ENCODE measurements around the gene PEX26. TPM values are rescaled to one million over a fixed set of nuclear protein-coding genes. Genes with fewer than 3 reads are reported as not detected.

The PEX26 gene
- polyA plus RNA-seq, 1 donor from 2014 or later = 30.2 TPM

- no peak overlapping the region for H3K4me2 ChIP-seq (ENCODE audit: low read length)
- no peak overlapping the region for H3K27ac ChIP-seq (ENCODE audit: low read length)
- TF ChIP-seq SMC3 (conservative IDR thresholded peaks at IDR 0.05; ENCODE audit: poor library complexity) (no peak), POLR2AphosphoS5 (IDR thresholded peaks at IDR 0.05) (no peak), MXI1 (conservative IDR thresholded peaks at IDR 0.05; ENCODE audit: poor library complexity, severe bottlenecking) (no peak), TAF1 (IDR thresholded peaks at IDR 0.05; ENCODE audit: low read depth) (no peak), RAD21 (conservative IDR thresholded peaks at IDR 0.05) (no peak), EP300 (conservative IDR thresholded peaks at IDR 0.05; ENCODE audit: poor library complexity, severe bottlenecking) (no peak), EZH2 (IDR thresholded peaks at IDR 0.05; ENCODE audit: borderline replicate concordance, insufficient read depth, low read length, poor library complexity, severe bottlenecking) (no peak)
- TF ChIP-seq, protein P1, sequence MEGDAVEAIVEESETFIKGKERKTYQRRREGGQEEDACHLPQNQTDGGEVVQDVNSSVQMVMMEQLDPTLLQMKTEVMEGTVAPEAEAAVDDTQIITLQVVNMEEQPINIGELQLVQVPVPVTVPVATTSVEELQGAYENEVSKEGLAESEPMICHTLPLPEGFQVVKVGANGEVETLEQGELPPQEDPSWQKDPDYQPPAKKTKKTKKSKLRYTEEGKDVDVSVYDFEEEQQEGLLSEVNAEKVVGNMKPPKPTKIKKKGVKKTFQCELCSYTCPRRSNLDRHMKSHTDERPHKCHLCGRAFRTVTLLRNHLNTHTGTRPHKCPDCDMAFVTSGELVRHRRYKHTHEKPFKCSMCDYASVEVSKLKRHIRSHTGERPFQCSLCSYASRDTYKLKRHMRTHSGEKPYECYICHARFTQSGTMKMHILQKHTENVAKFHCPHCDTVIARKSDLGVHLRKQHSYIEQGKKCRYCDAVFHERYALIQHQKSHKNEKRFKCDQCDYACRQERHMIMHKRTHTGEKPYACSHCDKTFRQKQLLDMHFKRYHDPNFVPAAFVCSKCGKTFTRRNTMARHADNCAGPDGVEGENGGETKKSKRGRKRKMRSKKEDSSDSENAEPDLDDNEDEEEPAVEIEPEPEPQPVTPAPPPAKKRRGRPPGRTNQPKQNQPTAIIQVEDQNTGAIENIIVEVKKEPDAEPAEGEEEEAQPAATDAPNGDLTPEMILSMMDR (IDR thresholded peaks at IDR 0.05; ENCODE audit: poor library complexity, severe bottlenecking) = no peak
- TF ChIP-seq, protein P2, sequence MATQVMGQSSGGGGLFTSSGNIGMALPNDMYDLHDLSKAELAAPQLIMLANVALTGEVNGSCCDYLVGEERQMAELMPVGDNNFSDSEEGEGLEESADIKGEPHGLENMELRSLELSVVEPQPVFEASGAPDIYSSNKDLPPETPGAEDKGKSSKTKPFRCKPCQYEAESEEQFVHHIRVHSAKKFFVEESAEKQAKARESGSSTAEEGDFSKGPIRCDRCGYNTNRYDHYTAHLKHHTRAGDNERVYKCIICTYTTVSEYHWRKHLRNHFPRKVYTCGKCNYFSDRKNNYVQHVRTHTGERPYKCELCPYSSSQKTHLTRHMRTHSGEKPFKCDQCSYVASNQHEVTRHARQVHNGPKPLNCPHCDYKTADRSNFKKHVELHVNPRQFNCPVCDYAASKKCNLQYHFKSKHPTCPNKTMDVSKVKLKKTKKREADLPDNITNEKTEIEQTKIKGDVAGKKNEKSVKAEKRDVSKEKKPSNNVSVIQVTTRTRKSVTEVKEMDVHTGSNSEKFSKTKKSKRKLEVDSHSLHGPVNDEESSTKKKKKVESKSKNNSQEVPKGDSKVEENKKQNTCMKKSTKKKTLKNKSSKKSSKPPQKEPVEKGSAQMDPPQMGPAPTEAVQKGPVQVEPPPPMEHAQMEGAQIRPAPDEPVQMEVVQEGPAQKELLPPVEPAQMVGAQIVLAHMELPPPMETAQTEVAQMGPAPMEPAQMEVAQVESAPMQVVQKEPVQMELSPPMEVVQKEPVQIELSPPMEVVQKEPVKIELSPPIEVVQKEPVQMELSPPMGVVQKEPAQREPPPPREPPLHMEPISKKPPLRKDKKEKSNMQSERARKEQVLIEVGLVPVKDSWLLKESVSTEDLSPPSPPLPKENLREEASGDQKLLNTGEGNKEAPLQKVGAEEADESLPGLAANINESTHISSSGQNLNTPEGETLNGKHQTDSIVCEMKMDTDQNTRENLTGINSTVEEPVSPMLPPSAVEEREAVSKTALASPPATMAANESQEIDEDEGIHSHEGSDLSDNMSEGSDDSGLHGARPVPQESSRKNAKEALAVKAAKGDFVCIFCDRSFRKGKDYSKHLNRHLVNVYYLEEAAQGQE (IDR thresholded peaks at IDR 0.05; ENCODE audit: borderline replicate concordance) = no peak
- no peaks in the 10 kb centered on the region for H3K9me2 ChIP-seq (ENCODE audit: insufficient read depth, low read length)
- no peaks in the 10 kb centered on the region for H3K27me3 ChIP-seq (ENCODE audit: insufficient read depth, low read depth, low read length)
- no peaks in the 10 kb centered on the region for H3K36me3 ChIP-seq (ENCODE audit: insufficient read depth, low read length)
- no peak overlapping the region for H3K4me3 ChIP-seq (ENCODE audit: low read length)
- H4K20me1 ChIP-seq (ENCODE audit: insufficient read depth) = no peaks in the 10 kb centered on the region
- no peaks in the 10 kb centered on the region for H3K79me2 ChIP-seq (replicated peaks; ENCODE audit: insufficient read depth, low read length)
- H3F3A ChIP-seq (ENCODE audit: insufficient read depth, low read length, poor library complexity, severe bottlenecking) = no peaks in the 10 kb centered on the region
- H3K9ac ChIP-seq (ENCODE audit: low read length) = no peak overlapping the region
- no peaks in the 10 kb centered on the region for H3K9me3 ChIP-seq (ENCODE audit: low read length)
- H2AFZ ChIP-seq (ENCODE audit: low read depth, low read length) = no peak overlapping the region
Measured at GRCh38 chr22:18091478-18091877, 13.7 kb downstream of the PEX26 start.

DNA sequence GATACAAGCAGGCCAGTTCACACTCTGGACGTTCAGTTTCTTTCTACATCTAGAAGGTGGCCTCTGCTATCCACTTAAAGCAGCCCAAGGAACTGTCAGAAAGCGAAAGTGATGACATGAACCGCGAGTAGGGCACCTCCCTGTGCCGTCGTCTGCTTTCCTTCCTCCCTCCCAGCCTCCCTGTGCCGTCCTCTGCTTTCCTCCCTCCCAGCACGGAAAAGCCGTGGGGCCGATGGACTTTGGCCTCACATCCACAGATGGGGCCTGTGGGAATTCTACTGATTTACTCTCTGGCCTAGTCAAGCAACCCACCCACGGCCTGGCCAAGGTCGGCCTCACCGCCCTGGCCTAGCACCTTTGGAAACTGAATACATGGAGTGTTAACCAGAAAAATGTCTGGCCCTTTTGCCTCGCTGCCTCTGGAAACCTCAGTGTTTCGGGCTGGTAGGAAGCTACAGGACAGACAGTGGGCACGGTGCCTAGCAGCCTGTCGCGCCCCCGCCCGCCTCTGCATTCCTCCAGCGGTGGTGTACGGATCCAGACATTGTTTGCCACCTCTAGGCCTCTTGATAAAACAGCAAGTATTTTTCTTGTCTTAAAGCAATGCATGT is 14.2 kb downstream of the PEX26 start:
- H3K4me2 ChIP-seq (ENCODE audit: low read length) = no peak overlapping the region

More for the DNA sequence above, 14.2 kb downstream of the PEX26 start:
- Histone ChIP-seq H3K79me2 (replicated peaks; ENCODE audit: insufficient read depth, low read length) (no peaks in the 10 kb centered on the region), H4K20me1 (ENCODE audit: insufficient read depth) (no peaks in the 10 kb centered on the region), H3K36me3 (ENCODE audit: insufficient read depth, low read length) (no peaks in the 10 kb centered on the region), H3K27me3 (ENCODE audit: insufficient read depth, low read depth, low read length) (no peaks in the 10 kb centered on the region), H3K4me3 (ENCODE audit: low read length) (no peak overlapping the region), H2AFZ (ENCODE audit: low read depth, low read length) (no peak overlapping the region), H3K27ac (ENCODE audit: low read length) (no peak overlapping the region), H3K9me3 (ENCODE audit: low read length) (no peaks in the 10 kb centered on the region), H3K9me2 (ENCODE audit: insufficient read depth, low read length) (no peaks in the 10 kb centered on the region), H3F3A (ENCODE audit: insufficient read depth, low read length, poor library complexity, severe bottlenecking) (no peaks in the 10 kb centered on the region), H3K9ac (ENCODE audit: low read length) (no peak overlapping the region)
- TF ChIP-seq, protein P2 (IDR thresholded peaks at IDR 0.05; ENCODE audit: borderline replicate concordance) = no peak
- no peak for TF ChIP-seq MXI1 (conservative IDR thresholded peaks at IDR 0.05; ENCODE audit: poor library complexity, severe bottlenecking)
- TF ChIP-seq, protein P1 (IDR thresholded peaks at IDR 0.05; ENCODE audit: poor library complexity, severe bottlenecking) = no peak
- no peak for TF ChIP-seq SMC3 (conservative IDR thresholded peaks at IDR 0.05; ENCODE audit: poor library complexity)
- no peak for TF ChIP-seq TAF1 (IDR thresholded peaks at IDR 0.05; ENCODE audit: low read depth)
- no peak for TF ChIP-seq EZH2 (IDR thresholded peaks at IDR 0.05; ENCODE audit: borderline replicate concordance, insufficient read depth, low read length, poor library complexity, severe bottlenecking)
- no peak for TF ChIP-seq EP300 (conservative IDR thresholded peaks at IDR 0.05; ENCODE audit: poor library complexity, severe bottlenecking)
- TF ChIP-seq RAD21 (conservative IDR thresholded peaks at IDR 0.05) = no peak

Data from neural cell (in vitro differentiated cells).